Neural progenitor cell (in vitro differentiated cells): ENCODE measurements around the gene PDE11A.

Experiments
- CTCF ChIP-seq: fragments of 200-600 bp; sonication (generic); IDR thresholded peaks from 2 replicates; pipeline ENCODE4 v1.5.1; 2017; ENCODE audit warnings: antibody characterized with exemption, mild to moderate bottlenecking
- EZH2 ChIP-seq: fragments of 200-600 bp; sonication (generic); IDR thresholded peaks from 2 replicates; pipeline ENCODE4 v1.6.1; 2017; ENCODE audit warnings: antibody characterized with exemption, mild to moderate bottlenecking, moderate library complexity

GRCh38 chr2:177666408-177666807 is 406.2 kb downstream of the PDE11A start:
- TF ChIP-seq CTCF: no peak
- TF ChIP-seq EZH2: no peak
